Neuron (in vitro differentiated cells): ENCODE measurements around the gene AKAP8L.
"Not testable (repeated sequence)": the region's sequence is repeated elsewhere in the genome, so short reads cannot be mapped to it uniquely, and the experiment has no call there.

ENCODE experiments used
- H2AFZ ChIP-seq: one replicate; pipeline ENCODE4 v1.6.1; 2013; ENCODE audit warnings: low read depth, mild to moderate bottlenecking, inconsistent platforms, low read length, moderate library complexity
- H3K27me3 ChIP-seq: one replicate; pipeline ENCODE4 v1.6.1; 2013; ENCODE audit warnings: low read length; ENCODE audit not compliant: insufficient read depth
- H3K36me3 ChIP-seq: one replicate; pipeline ENCODE4 v1.6.1; 2013; ENCODE audit warnings: low read length; ENCODE audit not compliant: insufficient read depth
- H3K4me1 ChIP-seq: one replicate; pipeline ENCODE4 v1.6.1; 2013; ENCODE audit warnings: low read length; ENCODE audit not compliant: insufficient read depth
- H3K4me3 ChIP-seq: 2 replicates; pipeline ENCODE4 v1.5.1; 2013; ENCODE audit warnings: mild to moderate bottlenecking, low read length, moderate library complexity
- H3K9me3 ChIP-seq: one replicate; pipeline ENCODE4 v1.6.1; 2013; ENCODE audit warnings: low read length

The AKAP8L gene

DNA sequence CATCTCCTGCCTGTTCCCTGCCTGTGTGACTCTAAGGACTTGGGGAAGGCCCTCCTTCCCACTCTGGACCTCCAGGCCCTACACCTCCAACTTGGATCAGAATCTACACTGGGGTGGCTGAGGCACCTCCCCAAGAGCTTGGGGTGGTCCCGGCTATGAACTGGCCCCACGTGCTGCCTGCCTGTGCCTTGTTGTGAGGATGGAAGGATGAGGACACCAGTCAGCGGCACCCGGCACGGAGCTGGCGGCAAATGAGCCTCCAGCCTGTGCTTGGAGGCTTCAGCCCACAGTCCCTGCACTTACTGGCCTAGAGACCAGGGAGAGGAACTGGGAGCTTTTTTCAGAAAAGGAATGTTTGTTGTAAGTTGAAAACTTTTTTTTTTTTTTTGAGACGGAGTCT lies 47.7 kb downstream of the AKAP8L start:
- Histone ChIP-seq H3K4me3 (no peak overlapping the region), H3K4me1 (no peaks in the 10 kb centered on the region), H3K27me3 (no peaks in the 10 kb centered on the region), H3K9me3 (no peaks in the 10 kb centered on the region), H3K36me3 (peaks cover 60% of the 10 kb centered on the region), H2AFZ (no peak overlapping the region)

DNA sequence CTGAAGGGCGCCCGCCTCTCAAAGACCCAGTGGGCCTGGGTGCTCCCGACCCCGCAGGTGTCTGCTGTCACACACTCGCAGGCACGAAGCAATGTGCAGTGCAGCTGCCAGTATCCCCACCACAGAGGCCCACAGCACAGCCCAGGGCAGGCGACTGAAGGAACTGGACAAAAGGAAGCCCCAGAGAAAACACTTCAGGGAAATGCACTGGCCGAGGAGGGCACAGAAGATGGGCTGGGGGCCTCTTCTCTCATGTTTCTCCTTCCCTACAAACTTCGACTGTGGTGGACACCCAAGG lies 49.2 kb downstream of the AKAP8L start:
- Histone ChIP-seq H3K9me3 (peaks cover 5% of the 10 kb centered on the region), H3K4me1 (no peaks in the 10 kb centered on the region), H3K27me3 (no peaks in the 10 kb centered on the region), H3K36me3 (peaks cover 73% of the 10 kb centered on the region), H2AFZ (no peak overlapping the region), H3K4me3 (no peak overlapping the region)

DNA sequence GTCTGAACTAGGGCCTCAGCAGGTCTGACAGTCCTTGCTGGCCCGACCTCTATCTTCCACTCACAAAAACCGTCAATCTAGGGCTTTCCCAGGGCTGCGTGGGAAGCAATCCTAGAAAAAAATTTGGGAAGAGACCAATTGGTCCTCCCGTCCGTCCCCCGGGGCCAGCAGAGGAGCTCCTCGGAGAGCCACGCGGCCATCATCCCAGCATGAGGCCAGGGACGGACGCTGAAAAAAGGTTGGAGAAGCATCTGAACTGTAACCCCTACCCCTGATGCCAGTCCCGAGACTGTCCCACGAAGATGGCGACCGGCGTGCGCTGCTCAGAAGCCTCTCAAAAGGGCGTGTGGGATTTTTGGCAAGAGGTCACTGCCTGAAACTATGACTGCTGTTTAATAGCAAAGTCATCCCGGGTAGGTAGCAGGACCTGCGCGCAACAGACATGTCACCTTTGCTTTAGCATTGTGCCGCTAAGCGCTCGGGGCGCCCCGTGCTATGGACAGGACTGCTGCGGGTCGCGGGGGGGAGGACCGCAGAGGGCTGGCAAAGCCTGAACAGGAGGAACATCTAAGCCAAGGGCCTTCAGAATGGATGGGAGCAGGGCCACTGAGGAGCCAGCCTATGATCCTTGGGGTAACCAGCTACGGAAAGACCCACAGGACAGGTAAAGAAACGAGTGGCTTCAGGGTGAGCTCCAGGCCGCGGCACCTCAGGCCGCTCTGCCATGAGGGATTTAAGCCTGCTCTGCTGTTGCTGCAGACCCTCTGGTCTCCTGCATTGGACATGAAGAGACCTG lies 49.8 kb downstream of the AKAP8L start:
- Histone ChIP-seq H3K4me1 (no peaks in the 10 kb centered on the region), H2AFZ (no peak overlapping the region), H3K4me3 (no peak overlapping the region), H3K27me3 (no peaks in the 10 kb centered on the region), H3K36me3 (peaks cover 72% of the 10 kb centered on the region), H3K9me3 (peaks cover 5% of the 10 kb centered on the region)

GRCh38 chr19:15368051-15368632 lies 50.6 kb downstream of the AKAP8L start:
- Histone ChIP-seq H3K36me3 (peaks cover 70% of the 10 kb centered on the region), H2AFZ (no peak overlapping the region)

DNA sequence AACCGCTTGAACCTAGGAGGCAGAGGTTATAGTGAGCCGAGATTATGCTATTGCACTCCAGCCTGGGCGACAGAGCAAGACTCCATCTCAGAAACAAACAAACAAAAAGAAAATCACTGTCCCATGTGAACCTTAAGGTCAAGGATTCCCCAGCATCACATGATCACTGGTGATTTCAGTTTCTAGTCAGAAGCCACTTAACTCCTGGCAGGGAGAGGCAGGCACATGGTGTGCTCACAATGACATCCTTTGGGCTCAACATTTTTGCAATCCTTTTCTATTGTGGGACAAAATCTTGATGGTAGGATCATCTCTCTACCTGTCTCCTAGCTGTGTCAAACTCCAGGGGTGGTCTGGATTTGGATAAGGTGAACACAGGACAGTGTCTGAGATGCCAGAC lies 51.3 kb downstream of the AKAP8L start:
- Histone ChIP-seq H3K4me1 (no peaks in the 10 kb centered on the region), H2AFZ (no peak overlapping the region), H3K36me3 (peaks cover 64% of the 10 kb centered on the region), H3K4me3 (no peak overlapping the region), H3K9me3 (peaks cover 5% of the 10 kb centered on the region), H3K27me3 (no peaks in the 10 kb centered on the region)

More at GRCh38 chr19:15368051-15368632, 50.6 kb downstream of the AKAP8L start:
- Histone ChIP-seq H3K9me3 (peaks cover 5% of the 10 kb centered on the region), H3K27me3 (no peaks in the 10 kb centered on the region), H3K4me3 (no peak overlapping the region), H3K4me1 (no peaks in the 10 kb centered on the region)

- H3K27me3 ChIP-seq: no peaks in the 10 kb centered on the region
- H2AFZ ChIP-seq: no peak overlapping the region
- peaks cover 5% of the 10 kb centered on the region for H3K9me3 ChIP-seq
- H3K4me3 ChIP-seq: no peak overlapping the region
- no peaks in the 10 kb centered on the region for H3K4me1 ChIP-seq
- H3K36me3 ChIP-seq: peaks cover 65% of the 10 kb centered on the region
These were observed 53.5 kb downstream of the AKAP8L start for GRCh38 chr19:15365264-15365663.

DNA sequence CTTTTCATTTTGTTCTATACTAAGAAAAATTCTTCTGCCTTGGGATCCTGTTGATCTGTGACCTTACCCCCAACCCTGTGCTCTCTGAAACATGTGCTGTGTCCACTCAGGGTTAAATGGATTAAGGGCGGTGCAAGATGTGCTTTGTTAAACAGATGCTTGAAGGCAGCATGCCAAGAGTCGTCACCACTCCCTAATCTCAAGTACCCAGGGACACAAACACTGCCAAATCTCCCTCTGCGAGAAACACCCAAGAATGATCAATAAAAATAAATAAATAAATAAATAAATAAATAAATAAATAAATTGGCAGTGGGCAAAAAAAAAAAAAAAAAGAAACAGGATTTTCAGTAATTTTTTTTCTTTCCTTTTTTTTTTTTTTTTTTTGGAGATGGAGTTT lies 55.0 kb downstream of the AKAP8L start:
- not testable (repeated sequence) for H3K27me3 ChIP-seq, H3K4me1 ChIP-seq, H3K9me3 ChIP-seq, H3K4me3 ChIP-seq, H2AFZ ChIP-seq
- peaks cover 63% of the 10 kb centered on the region for H3K36me3 ChIP-seq

DNA sequence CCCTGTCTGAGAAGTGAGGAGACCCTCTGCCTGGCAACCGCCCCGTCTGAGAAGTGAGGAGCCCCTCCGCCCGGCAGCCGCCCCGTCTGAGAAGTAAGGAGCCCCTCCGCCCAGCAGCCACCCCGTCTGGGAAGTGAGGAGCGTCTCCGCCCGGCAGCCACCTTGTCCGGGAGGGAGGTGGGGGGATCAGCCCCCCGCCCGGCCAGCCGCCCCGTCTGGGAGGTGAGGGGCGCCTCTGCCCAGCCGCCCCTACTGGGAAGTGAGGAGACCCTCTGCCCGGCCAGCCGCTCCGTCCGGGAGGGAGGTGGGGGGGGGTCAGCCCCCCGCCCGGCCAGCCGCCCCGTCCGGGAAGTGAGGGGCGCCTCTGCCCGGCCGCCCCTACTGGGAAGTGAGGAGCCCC lies 55.7 kb downstream of the AKAP8L start:
- H2AFZ ChIP-seq, H3K4me3 ChIP-seq, H3K27me3 ChIP-seq, H3K4me1 ChIP-seq, H3K9me3 ChIP-seq: not testable (repeated sequence)
- peaks cover 63% of the 10 kb centered on the region for H3K36me3 ChIP-seq

DNA sequence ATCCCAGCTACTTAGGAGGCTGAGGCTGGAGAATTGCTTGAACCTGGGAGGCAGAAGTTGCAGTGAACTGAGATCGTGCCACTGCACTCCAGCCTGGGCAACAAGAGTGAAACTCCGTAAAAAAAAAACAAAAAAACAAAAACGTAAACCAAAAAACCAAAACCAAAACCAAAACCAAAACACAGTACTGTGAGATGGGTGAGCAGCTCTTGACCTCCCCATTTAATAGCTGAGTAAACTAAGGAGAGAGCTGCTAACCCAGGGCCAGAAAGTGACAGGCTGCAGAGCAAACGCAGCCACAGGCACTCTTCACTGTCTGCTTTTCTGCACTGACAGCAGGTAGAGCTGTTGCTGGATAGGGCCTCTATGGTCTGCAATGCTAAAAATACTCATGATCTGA lies 58.8 kb downstream of the AKAP8L start:
- peaks cover 62% of the 10 kb centered on the region for H3K36me3 ChIP-seq
- H3K4me1 ChIP-seq, H3K9me3 ChIP-seq, H3K27me3 ChIP-seq, H2AFZ ChIP-seq, H3K4me3 ChIP-seq: not testable (repeated sequence)

DNA sequence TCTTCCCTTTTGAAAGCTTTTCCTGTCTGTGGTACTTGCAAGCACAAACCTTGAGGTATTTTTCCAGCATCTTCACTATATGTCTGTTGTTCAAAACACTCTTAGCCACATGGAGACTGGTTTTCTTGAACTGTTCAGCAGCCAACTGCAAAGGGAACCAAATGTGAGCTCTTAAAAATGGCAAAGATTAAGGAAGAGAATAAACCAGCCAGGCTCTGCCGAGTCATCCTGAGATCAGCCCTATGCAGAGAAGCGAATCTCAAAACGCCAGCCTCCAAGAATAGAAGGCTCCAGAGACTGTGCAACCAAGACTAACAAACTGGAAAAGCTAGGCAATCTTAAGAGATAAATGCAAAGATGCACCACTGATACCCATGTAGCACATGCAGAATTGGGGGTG lies 59.9 kb downstream of the AKAP8L start:
- Histone ChIP-seq H2AFZ (no peak overlapping the region), H3K4me3 (no peak overlapping the region), H3K36me3 (peaks cover 67% of the 10 kb centered on the region), H3K9me3 (no peaks in the 10 kb centered on the region), H3K4me1 (no peaks in the 10 kb centered on the region), H3K27me3 (no peaks in the 10 kb centered on the region)

- Histone ChIP-seq H3K36me3 (peaks cover 72% of the 10 kb centered on the region), H3K9me3 (no peaks in the 10 kb centered on the region), H3K4me1 (no peaks in the 10 kb centered on the region), H3K4me3 (no peak overlapping the region), H3K27me3 (no peaks in the 10 kb centered on the region), H2AFZ (no peak overlapping the region)
These were observed 60.9 kb downstream of the AKAP8L start for GRCh38 chr19:15357906-15358305.

GRCh38 chr19:15354566-15355296 lies 64.1 kb downstream of the AKAP8L start:
- no peak overlapping the region for H3K4me3 ChIP-seq
- no peaks in the 10 kb centered on the region for H3K4me1 ChIP-seq
- no peaks in the 10 kb centered on the region for H3K9me3 ChIP-seq
- H2AFZ ChIP-seq: no peak overlapping the region
- H3K27me3 ChIP-seq: no peaks in the 10 kb centered on the region
- peaks cover 50% of the 10 kb centered on the region for H3K36me3 ChIP-seq

DNA sequence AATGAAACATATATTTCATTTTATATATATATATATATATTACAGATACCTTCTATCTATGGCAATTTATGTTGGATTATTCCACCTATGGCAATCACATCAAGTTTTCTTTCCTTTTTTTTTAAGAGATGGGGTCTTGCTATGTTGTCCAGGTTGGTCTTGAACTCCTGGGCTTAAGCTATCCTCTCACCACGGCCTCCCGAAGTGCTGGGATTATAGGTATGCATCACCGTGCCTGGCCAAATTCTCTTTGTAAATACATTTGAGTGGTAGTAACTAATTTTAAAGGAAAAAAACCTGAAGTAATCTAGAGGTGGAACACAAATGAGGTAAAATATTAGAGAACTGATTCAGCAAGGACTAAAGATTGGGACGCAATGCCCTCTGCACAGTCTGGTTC lies 64.9 kb downstream of the AKAP8L start:
- Histone ChIP-seq H3K4me1 (no peaks in the 10 kb centered on the region), H3K27me3 (no peaks in the 10 kb centered on the region), H3K9me3 (no peaks in the 10 kb centered on the region), H3K4me3 (no peak overlapping the region), H3K36me3 (peaks cover 42% of the 10 kb centered on the region), H2AFZ (no peak overlapping the region)
